ENCODE measurements around the gene ERBB4.

ERBB4 gene

GRCh38 chr2:211331736-211332135 is 1206.9 kb downstream of the ERBB4 start:
- no peak for TF ChIP-seq ZFX (IDR thresholded peaks at IDR 0.05; ENCODE audit: borderline replicate concordance)
- no peak for TF ChIP-seq CTCF (IDR thresholded peaks at IDR 0.05)
- no peak overlapping the region for H3K27ac ChIP-seq

GRCh38 chr2:211329882-211330281 is 1208.7 kb downstream of the ERBB4 start:
- TF ChIP-seq CTCF (IDR thresholded peaks at IDR 0.05) (no peak), ZFX (IDR thresholded peaks at IDR 0.05; ENCODE audit: borderline replicate concordance) (no peak)
- H3K27ac ChIP-seq, result no peak overlapping the region

- TF ChIP-seq ZFX (IDR thresholded peaks at IDR 0.05; ENCODE audit: borderline replicate concordance), result no peak
- no peak for TF ChIP-seq CTCF (IDR thresholded peaks at IDR 0.05)
- H3K27ac ChIP-seq, result no peak overlapping the region
Measured at GRCh38 chr2:211329421-211329820, 1209.2 kb downstream of the ERBB4 start.

GRCh38 chr2:211328126-211328525 is 1210.5 kb downstream of the ERBB4 start:
- no peak overlapping the region for H3K27ac ChIP-seq
- TF ChIP-seq CTCF (IDR thresholded peaks at IDR 0.05) (no peak), ZFX (IDR thresholded peaks at IDR 0.05; ENCODE audit: borderline replicate concordance) (no peak)

All from 22Rv1 (cell line).